Effector CD8-positive, alpha-beta T cell (primary cell): ENCODE data around the gene SIRT3.
A peak's percentile ranks its signal among the peaks of the same experiment; 100 is the strongest.

Source experiments
- DNase-seq: peaks from one replicate; lab custom pipeline; 2025; lab: John Stamatoyannopoulos, UW

The SIRT3 gene

DNA sequence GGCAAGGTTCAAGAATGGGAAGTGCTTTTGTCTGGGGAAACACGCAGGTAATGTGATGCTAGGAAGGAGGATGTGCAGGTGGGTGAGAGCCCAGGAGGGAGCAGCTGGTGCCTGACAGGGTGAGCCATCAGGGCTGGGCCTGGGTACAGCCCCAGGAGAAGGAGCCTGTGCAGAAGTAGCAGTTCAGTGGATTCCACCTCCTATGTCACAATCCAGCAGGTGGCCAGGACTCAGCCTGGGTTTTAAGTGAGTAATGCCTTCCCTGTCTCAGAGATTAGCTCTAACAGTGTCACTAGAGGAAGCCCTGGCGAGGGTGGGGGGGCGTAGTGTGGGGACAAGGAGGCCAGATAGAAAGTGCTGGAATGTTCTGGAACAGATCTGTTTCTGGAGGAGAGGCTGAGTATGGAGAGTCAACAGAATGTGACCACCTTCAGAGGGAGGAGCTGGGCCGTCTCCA lies 20.5 kb downstream of the SIRT3 start:
- DNase-seq = no peak

DNA sequence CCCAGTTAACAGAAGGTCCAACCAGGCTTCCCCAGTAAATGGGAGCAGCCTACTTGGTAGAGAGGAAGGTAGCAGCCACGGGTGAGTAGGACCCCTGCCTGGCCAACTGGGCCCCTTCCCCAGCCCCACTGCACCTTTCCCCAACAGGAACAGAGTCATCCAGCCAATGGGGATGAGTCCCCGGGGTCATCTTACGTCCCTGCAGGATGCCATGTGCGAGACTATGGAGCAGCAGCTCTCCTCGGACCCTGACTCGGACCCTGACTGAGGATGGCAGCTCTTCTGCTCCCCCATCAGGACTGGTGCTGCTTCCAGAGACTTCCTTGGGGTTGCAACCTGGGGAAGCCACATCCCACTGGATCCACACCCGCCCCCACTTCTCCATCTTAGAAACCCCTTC lies 22.1 kb downstream of the SIRT3 start:
- no peak for DNase-seq

DNA sequence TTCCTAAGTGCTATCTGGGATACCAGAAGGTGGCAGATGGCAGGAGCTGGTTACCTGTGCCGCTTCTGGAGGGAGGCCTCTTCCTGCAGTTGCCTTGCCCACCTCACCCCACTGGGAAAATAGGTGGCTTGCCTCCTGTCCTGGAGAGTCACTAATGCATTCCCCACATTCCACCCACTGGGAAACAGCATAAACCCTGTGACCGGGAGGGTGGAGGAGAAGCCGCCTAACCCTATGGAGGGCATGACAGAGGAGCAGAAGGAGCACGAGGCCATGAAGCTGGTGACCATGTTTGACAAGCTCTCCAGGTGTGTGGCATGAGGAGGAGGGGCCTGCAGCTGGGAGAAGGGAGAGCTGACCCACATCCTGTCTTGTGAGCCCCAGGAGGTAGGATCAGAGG lies 23.0 kb downstream of the SIRT3 start:
- no peak for DNase-seq

DNA sequence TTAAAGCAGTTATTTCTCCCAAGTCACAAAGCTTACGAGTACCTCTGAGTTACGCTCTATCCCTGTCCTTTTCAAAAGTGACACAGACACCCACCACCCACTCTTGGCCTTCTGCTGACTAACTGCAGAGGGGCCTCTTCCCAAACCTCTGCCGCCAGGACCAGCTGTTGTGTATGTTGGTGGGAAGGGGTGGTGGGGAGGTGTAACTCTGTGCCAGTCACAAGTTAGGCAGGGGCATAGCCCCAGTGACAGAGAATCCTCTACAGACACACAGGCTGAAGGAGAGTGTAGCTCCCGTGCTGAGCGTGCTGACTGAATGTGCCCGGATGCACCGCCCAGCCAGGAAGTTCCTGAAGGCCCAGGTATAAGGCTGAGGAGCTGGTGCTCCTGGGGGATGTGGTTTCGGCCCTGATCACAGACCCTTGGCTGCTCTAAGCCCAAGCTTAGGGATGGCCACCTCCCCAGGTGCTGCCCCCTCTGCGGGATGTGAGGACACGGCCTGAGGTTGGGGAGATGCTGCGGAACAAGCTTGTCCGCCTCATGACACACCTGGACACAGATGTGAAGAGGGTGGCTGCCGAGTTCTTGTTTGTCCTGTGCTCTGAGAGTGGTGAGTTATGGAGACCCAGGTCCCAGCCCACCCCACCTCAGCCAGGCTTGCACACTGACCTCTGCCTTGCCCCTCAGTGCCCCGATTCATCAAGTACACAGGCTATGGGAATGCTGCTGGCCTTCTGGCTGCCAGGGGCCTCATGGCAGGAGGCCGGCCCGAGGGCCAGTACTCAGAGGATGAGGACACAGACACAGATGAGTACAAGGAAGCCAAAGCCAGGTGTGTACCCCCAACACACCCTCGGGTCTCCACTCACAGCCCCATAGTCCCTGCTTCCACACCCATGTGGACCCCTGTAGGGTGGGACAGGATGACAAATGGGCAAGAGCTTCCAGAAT lies 23.7 kb downstream of the SIRT3 start:
- no peak for DNase-seq

DNA sequence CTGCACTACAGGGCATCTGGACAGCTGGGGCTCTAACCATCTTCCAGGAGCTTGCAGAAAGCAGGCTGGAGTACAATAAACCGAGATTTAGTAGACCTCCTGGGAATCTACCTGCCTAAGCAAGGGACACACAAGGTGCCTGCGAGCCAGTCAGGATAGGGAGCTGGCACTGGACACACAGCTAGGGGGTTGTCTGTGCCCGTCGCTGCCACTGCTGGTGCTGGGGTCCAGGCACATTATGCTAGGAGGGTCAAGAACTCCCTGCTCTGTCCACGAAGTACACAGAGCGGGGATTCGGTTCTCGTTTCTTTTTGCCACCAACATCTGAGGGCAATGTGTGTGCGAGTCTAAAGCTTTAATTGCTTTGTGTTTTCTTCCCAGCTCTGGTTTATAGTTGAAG lies 24.4 kb downstream of the SIRT3 start:
- no peak for DNase-seq

DNA sequence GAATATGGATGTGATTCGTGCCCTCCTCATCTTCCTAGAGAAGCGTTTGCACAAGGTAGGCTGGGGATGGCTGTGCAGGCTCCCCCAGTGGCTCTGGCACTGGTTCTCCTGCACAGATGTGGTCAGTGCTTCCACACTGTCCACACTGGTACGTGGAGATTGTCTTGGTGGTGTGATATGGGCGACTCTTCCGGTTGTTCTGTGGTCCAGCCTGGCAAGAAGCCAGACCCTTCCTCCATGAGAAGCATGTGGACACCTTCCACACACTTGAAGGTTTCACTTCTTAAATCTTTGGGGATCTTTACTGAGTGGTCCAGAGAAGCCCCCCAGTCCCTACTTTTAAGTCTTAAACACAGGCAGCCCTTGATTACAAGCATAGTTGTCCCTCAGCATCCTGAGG lies 24.8 kb downstream of the SIRT3 start:
- DNase-seq = no peak

DNA sequence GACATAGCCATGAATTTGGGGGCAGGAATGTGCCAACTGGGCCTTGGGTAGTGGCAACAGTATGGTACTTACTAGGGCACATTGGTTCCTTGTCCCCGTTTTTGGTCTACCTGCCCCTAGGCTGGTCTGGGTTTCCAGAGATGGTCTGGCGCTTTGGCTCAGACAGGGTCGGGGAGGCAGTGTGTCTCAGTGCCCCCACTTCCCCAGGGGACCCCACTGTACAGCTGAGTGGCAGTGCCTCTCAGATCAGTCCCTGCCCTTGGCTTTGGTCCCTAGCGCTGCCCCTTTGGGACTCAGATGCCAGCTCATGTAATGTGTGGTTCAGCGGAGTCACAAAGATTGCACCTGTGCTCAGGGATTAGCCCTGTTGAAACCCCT lies 25.4 kb downstream of the SIRT3 start:
- DNase-seq = no peak

DNA sequence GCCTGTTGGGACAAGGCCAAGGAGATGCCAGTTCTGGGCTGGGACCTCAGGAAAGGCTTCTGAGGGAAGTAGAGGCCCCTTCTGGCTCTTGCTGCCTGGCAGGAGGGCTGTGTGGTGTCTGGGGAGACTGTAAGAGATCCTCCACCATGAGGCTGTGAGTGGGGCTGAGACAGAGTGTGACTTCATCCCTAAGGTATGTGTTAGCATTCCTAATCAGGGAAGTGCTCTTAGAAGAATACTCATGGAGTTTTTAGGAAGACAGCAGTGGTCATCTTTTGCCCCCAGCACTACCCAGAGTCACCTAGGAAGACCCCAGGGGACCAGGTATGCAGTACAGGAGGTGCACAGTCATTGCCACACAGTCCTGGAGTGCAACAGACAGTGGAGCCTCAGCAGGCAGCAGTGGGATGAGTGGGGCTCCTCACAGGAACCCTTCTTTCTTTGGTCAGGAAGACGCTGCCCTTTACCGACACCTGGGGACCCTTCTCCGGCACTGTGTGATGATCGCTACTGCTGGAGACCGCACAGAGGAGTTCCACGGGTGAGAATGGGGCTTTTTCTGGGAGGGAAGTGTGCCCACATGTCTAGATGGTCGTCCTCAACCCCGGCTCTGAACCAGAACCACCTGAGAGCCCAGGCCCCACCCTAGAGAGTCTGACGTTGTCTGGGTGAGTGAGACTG lies 25.9 kb downstream of the SIRT3 start:
- no peak for DNase-seq

DNA sequence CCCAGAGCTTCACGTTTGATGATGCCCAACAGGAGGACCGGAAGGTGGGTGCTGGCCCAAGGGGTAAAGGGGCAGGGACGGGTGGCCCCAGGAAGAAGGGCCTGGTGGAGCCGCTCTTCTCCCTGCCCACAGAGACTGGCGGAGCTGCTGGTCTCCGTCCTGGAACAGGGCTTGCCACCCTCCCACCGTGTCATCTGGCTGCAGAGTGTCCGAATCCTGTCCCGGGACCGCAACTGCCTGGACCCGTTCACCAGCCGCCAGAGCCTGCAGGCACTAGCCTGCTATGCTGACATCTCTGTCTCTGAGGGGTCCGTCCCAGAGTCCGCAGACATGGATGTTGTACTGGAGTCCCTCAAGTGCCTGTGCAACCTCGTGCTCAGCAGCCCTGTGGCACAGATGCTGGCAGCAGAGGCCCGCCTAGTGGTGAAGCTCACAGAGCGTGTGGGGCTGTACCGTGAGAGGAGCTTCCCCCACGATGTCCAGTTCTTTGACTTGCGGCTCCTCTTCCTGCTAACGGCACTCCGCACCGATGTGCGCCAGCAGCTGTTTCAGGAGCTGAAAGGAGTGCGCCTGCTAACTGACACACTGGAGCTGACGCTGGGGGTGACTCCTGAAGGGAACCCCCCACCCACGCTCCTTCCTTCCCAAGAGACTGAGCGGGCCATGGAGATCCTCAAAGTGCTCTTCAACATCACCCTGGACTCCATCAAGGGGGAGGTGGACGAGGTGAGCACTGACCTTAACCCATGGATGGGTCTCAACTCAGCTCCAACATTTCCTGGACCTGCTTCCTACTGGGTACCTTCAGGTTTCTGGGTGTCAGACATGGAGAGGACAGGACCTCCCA lies 26.6 kb downstream of the SIRT3 start:
- no peak for DNase-seq

DNA sequence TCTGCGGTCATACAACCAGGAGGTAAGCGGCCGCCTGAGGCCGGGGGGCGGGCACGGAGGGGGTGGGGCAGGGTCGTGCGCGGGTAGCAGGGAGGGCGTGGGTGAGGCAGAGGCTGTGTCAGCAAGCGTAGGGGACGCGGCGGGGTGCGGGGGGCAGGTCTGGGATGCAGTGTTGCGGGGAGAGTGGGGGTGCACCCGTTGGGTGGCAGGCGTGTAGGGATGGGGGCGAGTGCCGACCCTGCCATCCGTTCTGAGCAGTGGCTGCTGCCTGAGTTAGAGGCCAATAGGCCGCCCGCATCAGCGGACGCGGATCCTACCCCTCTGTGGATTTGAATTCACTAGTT lies 27.3 kb downstream of the SIRT3 start:
- no peak for DNase-seq

DNA sequence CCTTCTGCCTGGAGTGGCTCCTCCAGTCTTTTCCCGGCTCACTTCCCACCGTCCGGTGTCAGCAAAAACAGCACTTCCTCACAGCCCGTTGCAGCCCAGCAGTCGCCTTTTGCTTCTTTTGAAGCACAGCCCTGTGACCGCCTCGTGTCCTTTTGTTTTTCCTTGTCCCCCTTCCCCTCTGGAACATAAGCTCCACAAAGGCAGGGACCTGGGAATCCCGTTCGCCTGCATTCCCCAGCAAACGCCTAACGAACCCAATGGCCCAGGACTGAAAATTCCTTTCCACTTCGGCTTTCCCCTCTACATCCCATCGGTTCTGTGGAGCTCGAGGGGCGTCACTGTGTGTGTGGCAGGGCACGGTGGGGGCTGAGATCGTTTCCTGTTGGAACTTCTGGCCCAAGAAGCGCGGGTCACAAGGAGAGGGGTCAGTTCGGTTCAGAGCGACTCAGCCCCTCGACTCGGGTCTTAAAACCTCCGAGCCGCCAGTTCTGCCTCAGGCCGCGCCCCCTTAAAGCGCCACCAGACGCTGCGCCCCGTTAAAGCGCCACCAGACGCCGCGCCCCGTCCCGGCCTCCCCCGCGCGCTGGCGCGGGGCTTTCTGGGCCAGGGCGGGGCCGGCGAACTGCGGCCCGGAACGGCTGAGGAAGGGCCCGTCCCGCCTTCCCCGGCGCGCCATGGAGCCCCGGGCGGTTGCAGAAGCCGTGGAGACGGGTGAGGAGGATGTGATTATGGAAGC lies 27.8 kb downstream of the SIRT3 start:
- DNase-seq = peak; percentile 71

DNA sequence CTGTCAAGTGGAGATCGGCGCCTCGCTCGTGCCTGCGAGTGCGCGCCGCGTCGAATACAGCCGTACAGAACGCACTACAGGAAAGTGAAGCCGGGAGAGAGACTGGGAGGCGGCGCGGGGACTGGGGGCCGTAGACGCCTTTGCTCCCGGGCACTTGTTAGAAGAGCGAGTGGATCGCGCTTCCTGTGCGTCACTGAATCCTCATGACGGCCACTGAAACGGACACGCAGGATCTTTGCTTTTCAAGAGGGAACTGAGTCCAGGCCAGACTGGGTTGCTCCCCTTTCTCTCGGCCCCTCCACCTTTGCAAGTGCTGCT lies 28.3 kb downstream of the SIRT3 start:
- no peak for DNase-seq

DNA sequence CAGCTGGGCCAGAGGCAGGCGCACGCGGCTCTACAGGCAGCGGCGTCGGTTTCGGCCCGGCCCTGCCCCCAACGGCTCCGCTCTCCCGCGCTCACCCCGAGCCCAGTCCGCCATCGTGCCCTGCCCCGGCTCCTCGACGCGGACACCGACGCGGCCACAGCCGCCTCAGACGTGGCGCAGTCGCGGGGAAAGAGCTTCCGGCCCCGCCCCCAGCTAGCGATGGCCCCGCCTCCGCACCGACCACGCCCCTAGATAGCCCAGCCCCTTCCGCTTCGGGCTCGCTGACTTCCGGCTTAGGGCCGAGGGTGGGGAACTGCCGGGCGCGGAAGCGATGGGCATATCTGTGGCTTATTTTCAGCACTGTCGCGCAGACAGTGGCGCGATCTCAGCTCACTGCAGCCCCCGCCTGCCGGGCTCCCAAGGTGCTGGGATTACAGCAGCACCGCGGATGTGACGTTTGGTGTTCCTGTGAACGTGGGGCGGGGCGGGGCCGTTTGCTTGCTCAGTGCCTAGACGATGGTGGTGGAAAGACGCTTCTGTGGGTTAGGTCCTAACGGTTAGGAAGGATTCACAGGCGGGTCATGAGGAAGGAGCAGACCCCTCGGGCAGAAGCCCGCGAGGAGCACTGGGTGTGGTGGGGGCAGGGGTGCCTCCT lies 28.8 kb downstream of the SIRT3 start, which contains the start of the genes BET1L and RIC8A:
TSS of gene BET1L (minus strand) at position 192 of the 655 bp plus-strand sequence. CDS start at position 114, 78 bp downstream.
TSS of gene RIC8A (plus strand) at position 501 of the 655 bp plus-strand sequence. CDS start 1,147 bp downstream, outside the sequence.
- peak; percentile 95 for DNase-seq

DNA sequence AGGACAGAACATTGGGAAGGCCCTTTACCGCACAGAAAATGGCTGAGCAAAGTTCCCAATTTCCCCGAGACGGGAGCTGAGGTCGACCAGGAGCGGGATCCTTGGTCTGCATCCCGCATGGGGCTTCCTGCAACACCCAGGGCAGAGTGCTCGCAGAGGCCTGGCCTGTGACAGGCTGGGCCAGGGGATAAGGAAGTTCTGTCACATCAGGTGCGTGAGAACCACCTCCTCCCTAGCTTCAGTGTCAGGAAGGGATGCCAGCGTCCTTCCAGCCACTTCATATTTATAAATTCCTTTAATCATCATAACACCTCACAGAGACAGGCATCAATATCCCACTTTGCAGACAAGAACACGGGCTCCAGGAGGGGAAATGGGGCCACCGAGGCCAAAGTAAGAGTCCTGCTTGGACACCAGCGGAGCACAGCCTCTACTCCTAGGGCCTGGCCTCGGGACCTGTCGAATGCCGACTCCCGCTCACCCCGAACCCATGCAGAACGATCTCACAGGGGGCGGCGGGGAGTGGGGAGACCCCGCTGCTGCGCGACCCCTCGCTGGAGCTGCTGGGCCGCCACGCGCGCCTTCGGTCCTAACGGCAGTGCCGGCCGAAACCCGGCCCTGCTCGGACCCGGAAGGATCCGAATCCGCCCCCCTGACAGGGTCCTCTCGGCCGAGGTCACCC lies 29.5 kb downstream of the SIRT3 start:
- no peak for DNase-seq

DNA sequence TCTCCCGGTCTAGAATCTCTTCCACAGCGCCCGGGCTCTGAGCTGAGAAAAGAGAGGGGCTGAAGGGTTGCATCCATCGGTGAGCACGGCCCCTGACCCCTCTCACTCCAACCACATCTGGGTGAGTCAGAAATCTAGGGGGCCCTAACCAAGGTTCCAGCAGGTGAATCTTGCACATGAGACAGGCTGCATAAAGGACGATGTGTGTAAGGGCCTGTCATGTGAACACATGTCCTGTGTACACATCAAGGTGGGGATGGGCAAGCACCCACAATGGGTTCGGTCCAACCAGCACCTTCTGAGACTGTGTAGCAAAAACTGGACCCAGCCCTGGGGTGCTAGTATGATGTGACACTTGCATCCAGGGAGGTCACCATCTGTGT lies 30.1 kb downstream of the SIRT3 start:
- DNase-seq = no peak

DNA sequence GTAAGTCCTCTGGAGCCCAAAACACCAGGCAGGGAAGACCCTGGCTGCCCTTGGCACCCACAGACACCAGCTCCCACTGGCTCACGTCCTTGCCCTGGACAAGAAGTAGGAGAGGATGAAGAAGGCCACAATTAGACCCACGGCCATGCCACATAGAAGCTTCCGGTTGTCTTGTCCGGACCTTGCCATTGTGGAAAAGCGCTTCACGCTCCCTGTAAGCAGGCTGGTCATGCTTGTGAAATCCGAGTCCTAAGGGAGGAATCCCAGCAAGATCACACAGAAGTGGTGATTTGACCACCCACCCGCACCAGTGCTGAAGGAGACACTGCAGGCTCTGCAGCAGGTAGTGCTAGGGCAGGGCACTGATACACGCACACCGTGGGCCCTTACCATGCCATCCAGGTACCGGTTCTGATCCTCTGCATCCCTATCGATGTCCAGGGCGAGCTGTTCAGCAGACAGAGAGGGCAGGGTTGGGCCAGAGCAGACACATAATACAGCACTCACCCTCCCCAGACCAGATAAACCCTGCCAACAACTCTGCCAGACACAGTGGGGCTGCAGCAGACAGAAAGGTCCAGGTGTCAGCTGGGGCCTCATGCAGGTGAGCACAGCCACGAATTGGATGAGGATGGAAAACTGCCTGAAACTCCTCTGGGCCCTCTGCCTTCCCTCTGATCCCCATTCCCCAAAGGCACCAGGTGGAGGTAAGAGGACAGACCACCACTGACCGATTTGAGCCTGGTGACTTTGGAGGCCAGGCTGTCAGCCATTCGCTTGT lies 30.7 kb downstream of the SIRT3 start:
- no peak for DNase-seq

DNA sequence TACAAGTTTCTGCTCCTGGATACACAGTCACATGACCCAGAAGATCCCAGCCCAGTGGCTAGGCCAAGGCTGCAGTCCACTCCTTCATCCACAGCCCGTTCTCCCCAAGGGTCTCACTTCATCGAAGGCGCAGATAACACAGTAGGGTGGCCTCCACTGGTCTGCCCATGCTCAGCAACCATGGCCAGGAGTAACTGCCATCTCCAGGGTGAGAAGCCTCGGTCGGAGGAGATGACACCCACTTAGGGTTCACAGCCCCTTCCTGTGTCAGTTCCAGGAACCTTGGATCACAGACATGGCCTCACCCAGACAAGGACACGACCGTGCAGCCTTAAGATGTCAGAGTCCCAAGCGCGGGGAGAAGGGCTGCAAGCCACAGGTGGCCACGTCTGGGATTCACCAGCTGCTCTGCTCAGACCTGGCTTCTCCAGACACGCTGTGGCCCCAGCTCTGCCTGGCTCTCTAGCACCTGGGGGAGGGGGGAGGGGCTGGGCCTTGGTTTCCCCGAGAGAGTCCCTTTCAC lies 31.5 kb downstream of the SIRT3 start:
- no peak for DNase-seq

DNA sequence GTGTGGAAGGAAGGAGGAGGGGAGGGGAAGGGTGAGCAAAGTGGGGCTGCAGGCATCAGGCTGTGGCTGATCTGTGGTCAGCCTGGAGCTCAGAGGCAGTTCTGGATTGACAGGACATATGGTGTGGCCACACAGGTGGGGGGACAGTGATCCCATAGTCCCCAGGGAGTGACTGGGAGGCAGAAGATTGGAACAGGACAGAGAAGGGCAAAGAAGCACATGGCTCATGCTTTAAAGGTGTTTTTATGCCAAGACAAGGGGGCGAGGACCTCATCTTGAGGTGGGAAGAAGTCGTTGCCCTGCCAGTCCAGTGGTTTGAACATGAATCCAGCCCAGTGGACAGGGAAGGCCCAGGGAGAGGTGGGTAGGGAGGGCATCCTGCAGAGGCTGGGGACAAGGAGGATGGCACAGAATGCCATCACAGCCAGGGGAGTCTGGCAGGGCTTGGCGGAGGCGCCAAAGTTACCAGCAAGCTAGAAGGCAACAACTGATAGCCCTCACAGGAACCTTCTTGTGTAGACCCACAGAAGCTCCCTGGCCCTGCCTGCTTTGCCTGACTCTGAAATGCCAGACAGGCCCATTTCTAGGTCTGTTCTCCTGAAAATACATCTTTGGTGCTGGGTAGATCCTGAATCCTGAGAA lies 32.1 kb downstream of the SIRT3 start:
- DNase-seq = no peak
